GM21529 (cell line): ENCODE data around the gene BEND3.
"Not testable (repeated sequence)": the region's sequence is repeated elsewhere in the genome, so short reads cannot be mapped to it uniquely, and the experiment has no call there.

Experiments used
- ATAC-seq: cut with Tn5 transposase; IDR thresholded peaks from one replicate; pipeline ENCODE4 v1.9.1; 2021; ENCODE audit not compliant: unreplicated experiment

BEND3 gene

DNA sequence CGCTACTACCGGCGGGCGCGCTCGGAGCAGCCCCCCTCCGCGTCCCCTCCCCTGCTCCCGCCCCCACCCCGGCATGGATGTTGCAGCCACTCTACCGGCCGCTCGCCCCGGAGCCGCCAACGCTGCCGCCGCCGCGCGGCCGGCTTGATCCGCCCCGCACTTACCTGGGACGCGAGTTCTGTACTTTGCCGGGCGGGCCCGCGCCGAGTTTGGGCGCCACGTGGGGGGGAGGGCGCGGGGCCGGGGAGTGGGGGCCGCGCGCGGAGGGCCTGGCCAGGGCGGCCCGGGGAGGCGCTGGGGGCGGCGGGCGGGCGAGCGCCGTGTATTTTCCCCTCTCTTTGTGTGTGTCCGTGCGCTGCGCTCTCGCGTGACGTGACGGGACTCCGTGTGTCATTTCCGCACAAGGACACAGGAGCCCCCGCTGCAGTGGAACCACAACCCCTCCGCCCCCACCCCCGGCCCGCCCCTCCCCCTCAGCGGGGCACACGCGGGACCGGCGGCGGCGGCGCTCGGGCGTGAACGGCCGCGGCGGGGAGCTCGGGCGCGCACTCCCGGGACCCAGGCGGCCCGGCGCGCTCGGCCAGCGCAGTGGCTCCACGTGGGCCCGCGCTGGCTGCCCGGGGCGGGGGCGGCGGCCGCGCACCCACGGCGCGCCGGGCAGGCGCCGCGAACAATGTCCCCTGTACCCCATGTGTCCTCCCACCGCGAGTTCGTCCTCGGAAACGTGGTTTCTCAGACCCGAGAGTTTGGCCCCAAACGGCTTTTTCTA, at the start of gene BEND3:
BEND3 (minus strand) TSS at position 590 of the 769 bp plus-strand sequence. CDS start 16,230 bp downstream, outside the sequence.
- peak; percentile 32 for ATAC-seq

DNA sequence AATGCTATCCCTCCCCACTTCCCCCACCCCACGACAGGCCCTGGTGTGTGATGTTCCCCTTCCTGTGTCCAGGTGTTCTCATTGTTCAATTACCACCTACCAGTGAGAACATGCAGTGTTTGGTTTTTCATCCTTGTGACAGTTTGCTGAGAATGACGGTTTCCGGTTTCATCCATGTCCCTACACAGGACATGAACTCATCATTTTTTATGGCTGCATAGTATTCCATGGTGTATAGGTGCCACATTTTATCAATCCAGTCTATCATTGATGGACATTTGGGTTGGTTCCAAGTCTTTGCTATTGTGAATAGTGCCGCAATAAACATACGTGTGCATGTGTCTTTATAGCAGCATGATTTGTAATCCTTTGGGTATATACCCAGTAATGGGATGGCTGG, 49.0 kb upstream of the BEND3 start:
- ATAC-seq: not testable (repeated sequence)

GRCh38 chr6:107161521-107161920, 46.2 kb upstream of the BEND3 start:
- no peak for ATAC-seq

DNA sequence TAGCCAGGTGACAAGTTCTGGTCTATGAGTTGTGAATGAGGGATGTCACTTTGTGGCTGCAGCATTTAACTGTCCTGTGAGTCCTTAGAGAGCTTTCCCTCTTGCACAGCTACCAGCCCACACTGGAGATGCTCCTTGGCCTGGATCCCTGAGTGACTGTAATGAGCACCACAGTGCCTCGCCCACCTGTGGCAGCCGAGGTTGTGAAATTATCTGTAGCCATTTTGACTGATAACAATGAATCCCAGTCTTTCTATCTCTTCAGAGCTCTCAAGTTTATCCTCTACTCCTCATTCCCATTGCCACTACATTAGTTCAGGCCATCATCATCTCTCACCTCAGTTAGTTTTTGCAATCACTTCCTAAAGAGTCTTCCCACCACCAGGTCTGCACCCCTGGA, 41.3 kb upstream of the BEND3 start:
- ATAC-seq: no peak

GRCh38 chr6:107154801-107155160, 39.5 kb upstream of the BEND3 start:
- no peak for ATAC-seq

DNA sequence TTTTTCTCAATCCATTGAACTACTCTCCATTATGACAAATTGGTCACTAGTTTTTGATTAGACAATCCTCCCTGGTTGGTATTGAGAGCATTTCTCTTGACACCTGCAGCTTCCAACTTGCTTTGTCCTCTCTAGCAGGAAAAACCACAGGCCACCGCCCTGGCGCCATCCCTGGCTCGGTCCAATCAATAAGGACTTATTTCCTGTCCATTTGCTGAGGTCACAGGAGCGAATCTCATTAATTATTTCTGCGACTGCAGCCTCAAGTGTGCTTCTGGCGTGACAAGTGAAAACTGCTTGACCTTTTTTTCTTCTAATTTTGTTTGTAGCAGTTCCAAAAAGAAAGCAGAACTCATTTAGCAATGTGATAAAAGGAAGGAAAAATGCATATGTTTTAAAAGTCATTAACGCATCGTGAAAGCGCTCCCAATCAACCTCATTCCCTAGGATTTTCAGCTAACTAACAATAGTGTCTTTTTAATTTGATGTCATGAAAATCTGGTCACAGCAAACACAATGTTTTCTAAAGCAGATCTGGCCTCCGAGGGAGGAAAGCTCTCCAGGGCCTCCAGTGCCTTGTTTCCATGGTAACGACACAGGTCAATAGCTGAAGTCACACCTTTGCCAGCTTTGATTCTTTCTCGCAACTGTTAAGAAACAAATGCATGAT, 39.0 kb upstream of the BEND3 start:
- ATAC-seq: no peak

GRCh38 chr6:107152638-107153430, 37.5 kb upstream of the BEND3 start:
- ATAC-seq: no peak

GRCh38 chr6:107144666-107145065, 29.4 kb upstream of the BEND3 start:
- no peak for ATAC-seq

DNA sequence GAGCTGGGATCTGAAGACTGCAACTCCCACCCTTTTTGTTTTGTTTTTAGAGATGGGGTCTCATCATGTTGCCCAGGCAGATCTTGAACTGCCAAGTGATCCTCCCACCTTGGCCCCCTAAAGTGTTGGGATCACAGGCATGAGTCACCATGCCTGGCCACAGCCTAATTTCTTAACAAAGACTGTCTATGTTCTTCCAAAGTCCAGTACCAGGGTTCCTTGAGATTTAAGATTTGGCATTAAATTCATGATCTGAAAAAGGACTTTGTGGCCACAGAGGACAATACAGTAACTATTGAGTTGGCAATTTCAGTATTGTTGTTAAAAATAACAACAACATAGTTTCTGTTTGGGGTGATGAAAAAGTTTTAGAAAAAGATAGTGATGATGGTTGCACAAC, 28.7 kb upstream of the BEND3 start:
- ATAC-seq: no peak

DNA sequence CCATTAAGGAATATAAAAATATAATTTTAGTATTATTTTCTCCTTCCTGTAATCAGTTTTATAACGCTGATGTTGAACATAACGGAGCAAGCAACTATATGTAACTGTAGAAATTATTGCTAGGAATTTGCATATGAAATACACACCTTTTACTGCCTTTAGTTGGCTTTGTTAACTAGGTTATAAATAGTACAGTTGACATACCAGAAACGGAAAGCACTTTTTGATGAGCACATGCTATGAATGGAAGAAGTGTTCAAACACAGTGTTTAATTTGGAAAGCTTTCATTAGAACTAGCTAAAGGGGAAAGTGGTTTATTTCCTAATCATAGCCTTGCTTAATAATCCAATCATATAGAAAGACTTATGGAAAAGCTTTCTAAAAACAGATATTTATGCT, 25.3 kb upstream of the BEND3 start:
- no peak for ATAC-seq

- ATAC-seq: not testable (repeated sequence)
Measured at GRCh38 chr6:107136324-107136723, 21.0 kb upstream of the BEND3 start.

DNA sequence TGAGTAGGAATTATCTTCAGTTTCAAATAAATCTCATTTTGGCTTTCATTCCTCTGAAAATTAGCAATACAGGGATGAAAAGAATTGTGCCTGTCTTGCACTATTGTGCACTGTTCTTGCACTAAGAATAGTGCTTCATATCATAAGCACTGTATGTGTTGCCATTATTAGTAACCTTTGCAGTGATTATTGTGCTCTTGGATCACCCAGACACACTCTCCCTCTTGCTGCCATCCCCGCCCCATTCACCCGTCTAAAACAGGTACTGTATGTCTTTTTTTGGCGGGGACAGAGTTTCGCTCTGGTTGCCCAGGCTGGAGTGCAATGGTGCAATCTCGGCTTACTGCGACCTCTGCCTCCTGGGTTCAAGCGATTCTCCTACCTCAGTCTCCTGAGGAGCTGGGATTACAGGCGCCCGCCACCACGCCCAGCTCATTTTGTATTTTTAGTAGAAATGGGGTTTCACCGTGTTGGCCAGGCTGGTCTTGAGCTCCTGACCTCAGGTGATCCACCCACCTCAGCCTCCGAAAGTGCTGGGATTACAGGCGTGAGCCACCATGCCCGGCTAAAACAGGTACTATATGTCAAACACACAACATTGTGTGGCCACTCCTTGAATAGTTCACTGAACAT, 19.8 kb upstream of the BEND3 start:
- ATAC-seq: not testable (repeated sequence)

- no peak for ATAC-seq
Measured at GRCh38 chr6:107132330-107132954, 17.1 kb upstream of the BEND3 start.

GRCh38 chr6:107129370-107129925, 14.1 kb upstream of the BEND3 start:
- ATAC-seq: no peak

DNA sequence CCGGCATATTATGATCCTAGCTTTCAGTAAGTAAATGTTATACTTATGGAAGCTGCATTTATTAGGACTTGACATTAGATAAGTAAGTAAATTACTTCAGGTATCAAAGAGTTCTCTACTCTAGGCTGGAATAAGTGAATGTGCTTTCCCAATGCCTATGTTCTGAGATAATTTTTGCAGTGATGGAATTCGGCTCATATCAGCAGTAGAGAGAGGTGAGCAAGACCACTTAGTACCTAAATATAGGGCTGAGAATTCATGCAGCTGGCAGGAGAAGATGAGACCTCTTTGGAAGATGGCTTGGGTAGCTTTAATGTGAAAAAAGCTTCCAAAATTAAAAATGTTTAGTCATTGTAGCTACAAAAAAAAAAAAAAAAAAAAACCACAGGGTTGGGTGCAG, 13.3 kb upstream of the BEND3 start:
- no peak for ATAC-seq

DNA sequence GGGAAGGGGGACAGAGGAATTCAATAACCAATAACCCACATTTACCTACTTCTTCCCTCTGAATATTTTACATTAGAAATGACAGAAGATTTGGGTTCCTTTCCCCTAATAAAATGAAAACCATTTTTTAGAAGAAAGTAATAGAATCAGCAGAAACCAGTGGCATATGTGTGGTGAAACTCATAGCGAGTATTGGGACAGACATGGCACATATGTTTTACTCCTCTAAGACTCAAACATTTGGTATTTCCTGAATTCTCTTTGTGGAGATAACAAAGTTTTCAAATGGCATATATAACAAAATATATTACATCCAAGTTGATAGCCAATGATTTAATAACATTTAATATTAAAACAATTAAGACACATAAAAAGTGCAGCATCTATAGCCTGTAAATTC, 12.9 kb upstream of the BEND3 start:
- ATAC-seq: no peak

DNA sequence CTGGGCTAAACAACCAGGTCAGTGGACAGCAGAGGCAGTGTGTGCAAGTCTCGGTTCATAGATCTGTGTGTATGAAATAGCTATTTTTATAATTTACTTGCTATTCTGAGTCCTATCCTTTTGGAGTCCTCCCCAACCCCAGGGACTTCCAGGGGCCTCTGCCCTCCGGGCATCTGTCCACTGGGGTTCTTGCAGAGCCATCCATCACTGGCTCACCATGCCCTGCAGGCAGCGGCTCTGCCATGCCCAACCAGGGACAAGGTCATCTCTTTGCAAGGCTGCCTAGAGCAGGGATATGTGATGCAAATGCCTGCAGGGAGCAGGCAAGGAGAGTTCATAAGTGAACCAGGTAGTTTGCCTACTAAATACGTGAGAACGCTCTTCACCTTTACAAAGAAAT, 10.5 kb upstream of the BEND3 start:
- ATAC-seq: no peak

GRCh38 chr6:107124934-107125348, 9.6 kb upstream of the BEND3 start:
- ATAC-seq: peak; percentile 89

DNA sequence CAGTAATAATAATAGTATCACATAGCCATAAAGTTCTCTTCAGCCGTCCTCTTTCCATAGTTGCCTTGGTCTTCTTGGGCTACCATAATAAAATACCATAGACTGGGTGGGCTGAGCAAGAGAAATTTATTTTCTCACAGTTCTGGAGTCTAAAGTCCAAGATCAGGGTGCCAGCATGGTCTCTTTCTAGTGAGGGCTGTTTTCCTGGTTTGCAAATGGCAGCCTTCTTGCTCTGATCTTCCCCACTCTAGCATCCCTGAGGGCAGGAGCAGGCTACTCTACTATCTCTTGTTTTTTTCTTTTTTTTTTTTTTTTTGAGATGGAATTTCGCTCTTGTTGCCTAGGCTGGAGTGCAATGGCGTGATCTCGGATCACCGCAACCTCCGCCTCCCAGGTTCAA, 8.2 kb upstream of the BEND3 start:
- ATAC-seq: no peak

DNA sequence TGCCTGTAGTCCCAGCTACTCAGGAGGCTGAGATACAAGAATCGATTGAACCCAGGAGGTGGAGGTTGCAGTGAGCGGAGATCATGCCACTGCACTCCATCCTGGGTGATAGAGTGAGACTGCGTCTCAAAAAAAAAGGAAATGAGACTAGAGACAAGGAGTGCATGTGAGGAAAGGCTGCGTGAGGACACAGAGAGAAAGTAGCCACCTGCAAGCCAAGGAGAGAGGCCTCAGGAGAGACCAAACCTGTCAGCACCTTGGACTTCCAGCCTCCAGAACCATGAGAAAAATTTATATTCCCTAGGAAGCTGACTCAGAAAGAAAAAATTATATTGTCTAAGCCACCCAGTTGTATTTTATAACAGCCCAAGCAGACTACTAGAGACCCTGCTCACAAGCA, 7.4 kb upstream of the BEND3 start:
- ATAC-seq: no peak
